ENCODE results near the gene TMEM255B. TPM values are rescaled to one million over a fixed set of nuclear protein-coding genes. Genes with fewer than 3 reads are reported as not detected.

The TMEM255B gene
- total RNA-seq, 1 donor from 2014 or later = 1.5 TPM

- H3K27ac Mint-ChIP-seq = no peak overlapping the region
- no peaks in the 10 kb centered on the region for H3K36me3 Mint-ChIP-seq (ENCODE audit: insufficient read depth)
- H3K27me3 Mint-ChIP-seq = no peaks in the 10 kb centered on the region
- H3K9me3 Mint-ChIP-seq (ENCODE audit: low read depth) = no peaks in the 10 kb centered on the region
- no peak overlapping the region for H3K4me3 Mint-ChIP-seq (ENCODE audit: low read depth)
- no peaks in the 10 kb centered on the region for H3K4me1 Mint-ChIP-seq (ENCODE audit: low read depth)
- TF ChIP-seq CTCF (IDR thresholded peaks at IDR 0.05; ENCODE audit: unreplicated experiment) = no peak
- DNase-seq (ENCODE audit: low spot score, unreplicated experiment) = no peak
Observed at GRCh38 chr13:113848020-113848419, 89.0 kb downstream of the TMEM255B start.

GRCh38 chr13:113848431-113849260, 89.6 kb downstream of the TMEM255B start:
- Mint-ChIP-seq H3K9me3 (ENCODE audit: low read depth) (no peaks in the 10 kb centered on the region), H3K4me3 (ENCODE audit: low read depth) (no peak overlapping the region), H3K36me3 (ENCODE audit: insufficient read depth) (no peaks in the 10 kb centered on the region), H3K4me1 (ENCODE audit: low read depth) (peaks cover 5% of the 10 kb centered on the region), H3K27me3 (no peaks in the 10 kb centered on the region), H3K27ac (no peak overlapping the region)
- no peak for DNase-seq (ENCODE audit: low spot score, unreplicated experiment)
- no peak for TF ChIP-seq CTCF (IDR thresholded peaks at IDR 0.05; ENCODE audit: unreplicated experiment)

GRCh38 chr13:113849546-113849945, 90.5 kb downstream of the TMEM255B start:
- H3K36me3 Mint-ChIP-seq (ENCODE audit: insufficient read depth) = no peaks in the 10 kb centered on the region
- no peak for DNase-seq (ENCODE audit: low spot score, unreplicated experiment)
- H3K4me3 Mint-ChIP-seq (ENCODE audit: low read depth) = no peak overlapping the region
- H3K4me1 Mint-ChIP-seq (ENCODE audit: low read depth) = peaks cover 7% of the 10 kb centered on the region
- TF ChIP-seq CTCF (IDR thresholded peaks at IDR 0.05; ENCODE audit: unreplicated experiment) = no peak
- H3K27me3 Mint-ChIP-seq = no peaks in the 10 kb centered on the region
- no peaks in the 10 kb centered on the region for H3K9me3 Mint-ChIP-seq (ENCODE audit: low read depth)
- H3K27ac Mint-ChIP-seq = no peak overlapping the region

GRCh38 chr13:113849981-113850721, 91.1 kb downstream of the TMEM255B start:
- Mint-ChIP-seq H3K4me3 (ENCODE audit: low read depth) (no peak overlapping the region), H3K9me3 (ENCODE audit: low read depth) (no peaks in the 10 kb centered on the region), H3K4me1 (ENCODE audit: low read depth) (peaks cover 7% of the 10 kb centered on the region), H3K27me3 (no peaks in the 10 kb centered on the region), H3K27ac (no peak overlapping the region), H3K36me3 (ENCODE audit: insufficient read depth) (no peaks in the 10 kb centered on the region)
- no peak for TF ChIP-seq CTCF (IDR thresholded peaks at IDR 0.05; ENCODE audit: unreplicated experiment)
- no peak for DNase-seq (ENCODE audit: low spot score, unreplicated experiment)

GRCh38 chr13:113850722-113851479, 91.9 kb downstream of the TMEM255B start:
- H3K9me3 Mint-ChIP-seq (ENCODE audit: low read depth) = no peaks in the 10 kb centered on the region
- DNase-seq (ENCODE audit: low spot score, unreplicated experiment) = no peak
- TF ChIP-seq CTCF (IDR thresholded peaks at IDR 0.05; ENCODE audit: unreplicated experiment) = no peak
- H3K27me3 Mint-ChIP-seq = no peaks in the 10 kb centered on the region
- H3K4me1 Mint-ChIP-seq (ENCODE audit: low read depth) = peaks cover 7% of the 10 kb centered on the region
- no peak overlapping the region for H3K4me3 Mint-ChIP-seq (ENCODE audit: low read depth)
- H3K27ac Mint-ChIP-seq = no peak overlapping the region
- no peaks in the 10 kb centered on the region for H3K36me3 Mint-ChIP-seq (ENCODE audit: insufficient read depth)
